ENCODE data around the gene ATP6V1G1. TPM values are rescaled to one million over a fixed set of nuclear protein-coding genes. Genes with fewer than 3 reads are reported as not detected.

The ATP6V1G1 gene
- 107 and 181 TPM in 2 replicates for total RNA-seq

- peak; percentile 23 for TF ChIP-seq CTCF (conservative IDR thresholded peaks at IDR 0.05; ENCODE audit: low read depth, low read length)
- H3K4me3 ChIP-seq (ENCODE audit: low read depth, low read length), result peak within 1 kb of the TSS; percentile 65
- DNase-seq (ENCODE audit: low read depth), result peak; percentile 80
These were observed at the start of gene ATP6V1G1 for GRCh38 chr9:114587345-114588202. ATP6V1G1 (plus strand) TSS chr9:114587769; CDS start chr9:114587839, 70 bp downstream.

- no peak overlapping the region for H3K4me3 ChIP-seq (ENCODE audit: low read depth, low read length)
- TF ChIP-seq CTCF (conservative IDR thresholded peaks at IDR 0.05; ENCODE audit: low read depth, low read length), result peak; percentile 33
- no peak for DNase-seq (ENCODE audit: low read depth)
These were observed 49.3 kb upstream of the ATP6V1G1 start for GRCh38 chr9:114538241-114538640.

GRCh38 chr9:114539701-114540380 is 47.7 kb upstream of the ATP6V1G1 start:
- no peak overlapping the region for H3K4me3 ChIP-seq (ENCODE audit: low read depth, low read length)
- no peak for TF ChIP-seq CTCF (conservative IDR thresholded peaks at IDR 0.05; ENCODE audit: low read depth, low read length)
- DNase-seq (ENCODE audit: low read depth), result no peak

GRCh38 chr9:114545055-114545454 is 42.5 kb upstream of the ATP6V1G1 start:
- no peak overlapping the region for H3K4me3 ChIP-seq (ENCODE audit: low read depth, low read length)
- no peak for DNase-seq (ENCODE audit: low read depth)
- no peak for TF ChIP-seq CTCF (conservative IDR thresholded peaks at IDR 0.05; ENCODE audit: low read depth, low read length)

- DNase-seq (ENCODE audit: low read depth), result no peak
- no peak overlapping the region for H3K4me3 ChIP-seq (ENCODE audit: low read depth, low read length)
- no peak for TF ChIP-seq CTCF (conservative IDR thresholded peaks at IDR 0.05; ENCODE audit: low read depth, low read length)
These were observed 40.7 kb upstream of the ATP6V1G1 start for GRCh38 chr9:114546851-114547250.

- no peak for TF ChIP-seq CTCF (conservative IDR thresholded peaks at IDR 0.05; ENCODE audit: low read depth, low read length)
- DNase-seq (ENCODE audit: low read depth), result no peak
- H3K4me3 ChIP-seq (ENCODE audit: low read depth, low read length), result no peak overlapping the region
These were observed 37.8 kb upstream of the ATP6V1G1 start for GRCh38 chr9:114549697-114550330.
